ENCODE results near the gene C16orf95.
"Not testable (repeated sequence)": the region's sequence is repeated elsewhere in the genome, so short reads cannot be mapped to it uniquely, and the experiment has no call there.

Gene C16orf95

GRCh38 chr16:87279094-87279658 is 38.0 kb downstream of the C16orf95 start:
- no peak for DNase-seq

DNA sequence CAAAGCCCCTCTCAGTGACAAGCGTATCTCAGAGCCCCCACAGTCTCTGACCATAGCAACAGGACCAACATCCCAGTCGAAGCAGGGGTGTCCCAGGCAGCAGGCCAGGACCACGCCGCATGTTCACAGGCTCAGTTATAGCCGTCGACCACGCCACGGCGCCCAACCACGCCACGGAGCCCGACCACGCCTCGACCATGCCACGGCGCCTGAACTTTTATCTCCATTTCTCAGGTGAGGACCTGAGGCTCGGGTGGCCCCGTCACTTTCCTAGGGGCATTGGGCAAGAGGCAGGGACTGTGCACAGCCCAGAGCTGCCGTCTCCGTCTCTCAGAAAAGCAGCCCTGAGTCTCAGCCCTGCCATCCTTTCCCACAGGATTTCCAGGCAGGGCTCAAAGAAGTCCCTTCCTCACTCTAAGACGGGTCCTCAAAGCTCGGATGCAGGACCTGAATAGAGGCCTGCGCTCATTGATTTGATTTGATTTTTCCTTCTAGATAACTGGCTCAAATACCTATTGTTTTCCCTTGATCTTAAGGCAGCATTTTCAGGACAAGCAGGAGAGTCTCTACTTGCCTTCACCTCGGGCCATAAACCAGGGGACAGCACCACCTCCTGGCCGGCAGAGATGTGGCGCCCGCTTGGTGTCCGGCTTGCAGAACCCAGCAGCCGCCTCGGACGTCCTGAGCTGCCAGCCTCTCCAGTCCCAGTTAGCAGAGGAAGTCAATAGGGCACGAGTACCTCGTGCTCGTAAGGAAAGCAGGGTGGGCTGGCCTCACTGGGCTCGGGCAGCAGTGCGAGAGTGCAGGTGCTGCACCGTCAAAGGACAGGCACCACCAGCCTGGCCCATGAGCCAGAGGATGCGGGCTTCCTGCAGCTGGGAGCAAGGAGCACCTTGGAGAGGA is 38.8 kb downstream of the C16orf95 start:
- DNase-seq = peak; percentile 7

DNA sequence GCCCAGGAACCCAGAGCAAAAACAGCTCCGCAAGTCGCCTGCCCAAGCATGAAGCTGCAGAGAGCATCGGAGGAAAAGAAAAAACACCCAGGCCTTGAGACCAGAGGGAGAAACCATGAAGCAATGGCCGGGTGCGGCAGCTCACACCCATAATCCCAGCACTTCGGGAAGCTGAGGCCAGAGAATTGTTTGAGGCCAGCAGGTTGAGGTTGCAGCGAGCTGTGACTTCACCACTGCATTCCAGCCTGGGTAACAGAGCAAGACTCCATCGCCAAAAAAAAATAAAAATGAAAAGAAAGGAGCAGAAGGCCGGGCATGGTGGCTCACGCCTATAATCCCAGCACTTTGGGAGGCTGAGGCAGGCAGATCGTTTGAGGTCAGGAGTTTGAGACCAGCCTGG is 40.3 kb downstream of the C16orf95 start:
- DNase-seq = no peak

GRCh38 chr16:87276091-87276701 is 41.0 kb downstream of the C16orf95 start:
- DNase-seq = no peak

GRCh38 chr16:87274794-87275193 is 42.4 kb downstream of the C16orf95 start:
- no peak for DNase-seq

DNA sequence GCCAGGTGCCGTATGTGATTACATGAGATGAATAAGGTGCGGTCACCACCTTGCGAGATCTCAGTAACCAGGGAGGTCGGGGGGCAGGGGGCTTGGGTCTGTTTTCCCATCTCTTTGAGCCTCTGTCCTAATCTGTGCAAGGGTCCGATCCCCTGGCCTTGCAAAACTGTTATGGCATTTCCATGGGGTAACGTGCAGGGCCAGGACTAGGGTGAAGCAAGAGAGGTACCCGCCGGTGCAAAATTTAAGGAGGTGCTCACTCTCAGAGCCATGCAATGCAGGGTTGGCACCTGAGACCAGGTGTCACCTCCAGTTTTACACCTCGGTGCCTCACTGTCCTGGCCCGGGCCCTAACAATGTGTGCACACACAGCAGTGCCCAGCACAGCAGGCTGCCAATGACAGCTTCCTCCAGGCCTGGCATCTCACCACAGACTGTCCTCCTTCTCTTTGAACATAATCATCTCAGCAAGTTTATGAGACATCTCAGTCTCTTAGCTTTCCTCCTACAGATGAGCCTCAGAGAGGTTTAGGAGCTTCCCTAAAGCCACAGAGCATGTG is 43.6 kb downstream of the C16orf95 start:
- DNase-seq = no peak

GRCh38 chr16:87271256-87271655 is 45.9 kb downstream of the C16orf95 start:
- DNase-seq = no peak

- DNase-seq = no peak
Measured at GRCh38 chr16:87267566-87267965, 49.6 kb downstream of the C16orf95 start.

DNA sequence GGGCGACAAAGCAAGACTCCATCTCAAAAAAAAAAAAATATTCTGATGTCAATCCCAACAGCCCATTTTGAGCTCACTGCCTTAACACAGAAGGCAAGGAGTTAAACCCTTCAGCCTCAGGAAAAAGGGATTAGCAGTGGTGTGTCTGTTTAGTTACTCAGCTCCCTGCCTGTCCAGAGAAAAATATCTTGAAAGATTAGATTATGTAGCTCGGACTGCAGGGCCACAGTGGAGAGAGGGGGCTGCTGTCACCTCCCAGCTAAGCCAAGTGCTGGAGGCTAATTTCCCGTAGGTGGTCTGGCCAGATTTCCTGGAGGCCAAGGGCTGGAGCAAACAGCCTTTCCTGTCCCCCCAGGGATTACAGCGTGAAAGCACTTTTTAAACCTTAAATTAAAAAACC is 50.3 kb downstream of the C16orf95 start:
- DNase-seq = no peak

DNA sequence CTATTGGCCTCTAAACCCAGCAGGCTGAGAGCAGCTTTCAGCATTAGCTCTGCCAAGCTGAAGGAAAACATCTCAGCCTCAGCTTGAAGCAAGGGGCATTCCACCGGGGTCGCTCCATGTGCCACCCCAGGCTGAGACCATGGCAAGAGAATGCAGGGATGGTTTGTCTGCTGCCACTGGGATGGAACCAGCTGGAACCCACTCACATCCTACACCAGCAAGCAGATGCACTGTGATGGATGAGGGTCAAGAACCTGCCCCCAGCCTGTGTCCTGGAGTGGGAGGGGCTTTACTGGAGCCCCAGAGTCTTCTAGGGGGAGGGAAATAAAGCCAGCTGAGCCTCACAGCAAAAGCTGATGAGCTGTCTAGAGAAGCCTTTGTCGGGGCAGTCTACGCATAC is 51.9 kb downstream of the C16orf95 start:
- DNase-seq = no peak

GRCh38 chr16:87264634-87265033 is 52.6 kb downstream of the C16orf95 start:
- DNase-seq = no peak

DNA sequence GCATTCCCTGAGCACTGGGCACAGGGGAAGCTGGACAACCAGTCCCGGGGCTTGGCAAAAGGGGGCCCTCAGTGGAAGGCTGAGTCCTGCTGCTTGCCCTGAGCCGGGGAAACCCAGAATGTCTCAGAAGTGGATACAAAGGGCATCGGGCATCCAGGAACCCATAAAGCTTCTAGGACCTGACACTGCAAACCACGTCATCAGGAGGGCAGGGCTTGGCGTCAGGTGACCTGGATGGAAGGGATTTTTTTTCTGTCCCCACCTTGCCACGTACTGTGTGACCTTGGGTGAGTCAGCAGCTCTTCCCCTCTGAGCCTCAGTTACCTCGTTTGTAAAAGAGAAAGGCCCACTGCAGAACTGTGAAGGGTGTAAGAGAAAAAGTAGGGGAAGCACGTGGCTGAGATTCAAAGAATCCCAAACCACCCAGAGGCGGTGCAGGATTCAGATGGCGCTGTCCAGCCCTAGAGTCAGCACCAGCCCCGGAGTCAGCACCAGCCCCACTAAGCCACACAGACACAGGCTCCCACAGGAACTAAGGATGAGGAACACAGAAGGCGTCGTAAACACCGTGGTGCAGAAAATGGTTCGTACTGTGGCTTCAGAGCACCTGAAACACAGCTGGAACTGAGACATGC is 53.7 kb downstream of the C16orf95 start:
- no peak for DNase-seq

GRCh38 chr16:87259431-87259830 is 57.8 kb downstream of the C16orf95 start:
- no peak for DNase-seq

DNA sequence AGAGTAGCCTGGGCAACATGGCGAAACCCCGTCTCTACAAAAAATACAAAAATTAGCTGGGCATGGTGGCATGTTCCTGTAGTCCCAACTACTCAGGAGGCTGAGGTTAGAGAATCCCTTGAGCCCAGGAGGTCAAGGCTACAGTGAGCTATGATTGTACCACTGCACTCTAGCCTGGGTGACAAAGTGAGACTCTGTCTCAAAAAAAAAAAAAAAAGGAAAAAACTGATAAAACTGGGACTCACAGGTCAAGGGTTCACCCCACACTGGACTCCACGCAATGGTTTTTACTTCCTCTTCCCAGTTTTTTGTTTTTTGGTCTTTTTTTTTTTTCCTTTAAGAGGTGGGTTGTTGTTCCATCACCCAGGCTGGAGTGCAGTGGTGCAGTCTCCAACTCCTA is 58.5 kb downstream of the C16orf95 start:
- not testable (repeated sequence) for DNase-seq

GRCh38 chr16:87255866-87256265 is 61.3 kb downstream of the C16orf95 start:
- DNase-seq = no peak

- no peak for DNase-seq
Measured at GRCh38 chr16:87254734-87255133, 62.5 kb downstream of the C16orf95 start.

- no peak for DNase-seq
Measured at GRCh38 chr16:87254296-87254695, 62.9 kb downstream of the C16orf95 start.

DNA sequence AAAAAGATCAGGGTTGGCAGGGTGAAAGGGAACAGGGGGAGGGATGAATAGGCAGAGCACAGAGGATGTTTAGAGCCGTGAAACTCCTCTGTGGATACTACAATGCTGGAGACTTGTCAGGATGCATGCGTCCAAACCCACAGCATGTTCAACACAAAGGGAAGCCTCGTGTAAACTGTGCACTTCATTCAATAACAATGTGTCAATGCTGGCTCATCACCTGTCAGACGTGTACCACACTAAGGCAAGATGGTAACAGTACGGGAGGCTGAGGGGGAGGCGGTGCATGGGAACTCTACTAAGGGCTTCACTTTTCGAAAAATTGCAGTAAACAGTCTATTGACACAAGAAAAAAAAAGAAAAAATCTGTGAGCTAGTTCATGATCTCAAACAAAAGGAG is 63.7 kb downstream of the C16orf95 start:
- DNase-seq = no peak
